HL-60 (cell line): Measurements from ENCODE around the gene UGDH.
A peak's percentile ranks its signal among the peaks of the same experiment; 100 is the strongest.

Experiments used
- DNase-seq, 2 experiments: peaks; one replicate each; pipeline ENCODE4 v3.0.0-alpha.2; 2010 to 2020; ENCODE audit warnings: low read depth in 1 of 2, low spot score in 1 of 2
- H3K27ac ChIP-seq: fragments of 250-450 bp; sonication (Bioruptor Pico); replicated peaks from 2 replicates; pipeline ENCODE4 v1.5.1; 2020; ENCODE audit warnings: mild to moderate bottlenecking, moderate library complexity
- H3K27me3 ChIP-seq: fragments of 250-450 bp; sonication (Bioruptor Pico); 2 replicates; pipeline ENCODE4 v1.5.1; 2021; ENCODE audit warnings: mild to moderate bottlenecking, moderate library complexity; ENCODE audit not compliant: insufficient read depth, poor library complexity, severe bottlenecking
- H3K4me3 ChIP-seq: replicated peaks from 2 replicates; pipeline ENCODE4 v1.5.1; 2011; ENCODE audit warnings: mild to moderate bottlenecking, control low read depth, low read length; ENCODE audit not compliant: insufficient read depth
- CTCF ChIP-seq: IDR thresholded peaks from one replicate; pipeline ENCODE4 v1.5.1; 2011; ENCODE audit warnings: low read length, control low read depth, inconsistent platforms; ENCODE audit not compliant: insufficient read depth
- GABPA ChIP-seq: IDR thresholded peaks from 2 replicates; pipeline ENCODE4 v1.6.1; 2012; ENCODE audit warnings: low read depth
- POLR2AphosphoS5 ChIP-seq: IDR thresholded peaks from 2 replicates; pipeline ENCODE4 v1.6.1; 2012; ENCODE audit warnings: low read depth
- REST ChIP-seq: IDR thresholded peaks from 2 replicates; pipeline ENCODE4 v1.6.1; 2012; ENCODE audit warnings: low read depth; ENCODE audit not compliant: insufficient replicate concordance
- SPI1 ChIP-seq: IDR thresholded peaks from 2 replicates; pipeline ENCODE4 v1.6.1; 2012; ENCODE audit warnings: low read depth, mild to moderate bottlenecking, borderline replicate concordance

UGDH gene

GRCh38 chr4:39526765-39527295 is 409 bp downstream of the UGDH start:
- peak overlapping the region; percentile 100 for H3K4me3 ChIP-seq
- no peak for TF ChIP-seq POLR2AphosphoS5
- TF ChIP-seq REST, result no peak
- no peak for TF ChIP-seq SPI1
- TF ChIP-seq GABPA, result no peak
- TF ChIP-seq CTCF, result no peak
- H3K27me3 ChIP-seq, result no peaks in the 10 kb centered on the region
- H3K27ac ChIP-seq, result peak overlapping the region; percentile 75
- DNase-seq, result no peak

GRCh38 chr4:39525822-39526690 is 1.2 kb downstream of the UGDH start:
- no peaks in the 10 kb centered on the region for H3K27me3 ChIP-seq
- TF ChIP-seq REST (no peak), POLR2AphosphoS5 (no peak), CTCF (no peak), SPI1 (no peak), GABPA (no peak)
- H3K27ac ChIP-seq, result no peak overlapping the region; the same call in 1 of the 2 replicates
- DNase-seq, result no peak
- peak overlapping the region; percentile 100 for H3K4me3 ChIP-seq

GRCh38 chr4:39524161-39524957 is 2.9 kb downstream of the UGDH start:
- Histone ChIP-seq H3K27me3 (no peaks in the 10 kb centered on the region), H3K27ac (no peak overlapping the region), H3K4me3 (no peak overlapping the region)
- no peak for TF ChIP-seq CTCF
- no peak for TF ChIP-seq SPI1
- DNase-seq, result no peak
